HFFc6 (cell line): ENCODE measurements around the gene CAMSAP3. TPM values are rescaled to one million over a fixed set of nuclear protein-coding genes. Genes with fewer than 3 reads are reported as not detected.
"Not testable (repeated sequence)": the region's sequence is repeated elsewhere in the genome, so short reads cannot be mapped to it uniquely, and the experiment has no call there.

ENCODE experiments used
- DNase-seq: peaks from one replicate; pipeline ENCODE4 v3.0.0-alpha.2; 2018
- H3K27ac Mint-ChIP-seq: 2 replicates; pipeline ENCODE4 v1.8.0; 2020; ENCODE audit warnings: mild to moderate bottlenecking, mixed read lengths
- H3K27me3 Mint-ChIP-seq: 2 replicates; pipeline ENCODE4 v1.8.0; 2021; ENCODE audit warnings: mild to moderate bottlenecking, moderate library complexity, mixed read lengths; ENCODE audit not compliant: insufficient read depth
- H3K36me3 Mint-ChIP-seq: 2 replicates; pipeline ENCODE4 v1.8.0; 2021; ENCODE audit warnings: low read depth, mixed read lengths
- H3K4me1 Mint-ChIP-seq: 2 replicates; pipeline ENCODE4 v1.8.0; 2020; ENCODE audit warnings: low read depth, mixed read lengths
- H3K4me3 Mint-ChIP-seq: 2 replicates; pipeline ENCODE4 v1.8.0; 2020; ENCODE audit warnings: mild to moderate bottlenecking, moderate library complexity, mixed read lengths
- H3K9me3 Mint-ChIP-seq: 2 replicates; pipeline ENCODE4 v1.8.0; 2020; ENCODE audit warnings: mild to moderate bottlenecking, mixed read lengths
- total RNA-seq, 6 experiments: library from RNA; stranded (reverse); fragmentation: NEBNext Ultra II Directional; extraction: Animal tissue kit (Norgen Biotek cat#: 25700); gene quantifications; 2 replicates in 1 of 6; 3 replicates in 5 of 6; pipeline ENCODE4 v1.2.3, GENCODE V29; 2021
- TF ChIP-seq, protein P1 (sequence below): fragments of 200-600 bp; sonication (generic); IDR thresholded peaks from 2 replicates; pipeline ENCODE4 v1.5.0; 2021; ENCODE audit warnings: antibody characterized with exemption, mild to moderate bottlenecking

CAMSAP3 gene
- total RNA-seq, 6 experiments from 2014 or later: not detected

DNA sequence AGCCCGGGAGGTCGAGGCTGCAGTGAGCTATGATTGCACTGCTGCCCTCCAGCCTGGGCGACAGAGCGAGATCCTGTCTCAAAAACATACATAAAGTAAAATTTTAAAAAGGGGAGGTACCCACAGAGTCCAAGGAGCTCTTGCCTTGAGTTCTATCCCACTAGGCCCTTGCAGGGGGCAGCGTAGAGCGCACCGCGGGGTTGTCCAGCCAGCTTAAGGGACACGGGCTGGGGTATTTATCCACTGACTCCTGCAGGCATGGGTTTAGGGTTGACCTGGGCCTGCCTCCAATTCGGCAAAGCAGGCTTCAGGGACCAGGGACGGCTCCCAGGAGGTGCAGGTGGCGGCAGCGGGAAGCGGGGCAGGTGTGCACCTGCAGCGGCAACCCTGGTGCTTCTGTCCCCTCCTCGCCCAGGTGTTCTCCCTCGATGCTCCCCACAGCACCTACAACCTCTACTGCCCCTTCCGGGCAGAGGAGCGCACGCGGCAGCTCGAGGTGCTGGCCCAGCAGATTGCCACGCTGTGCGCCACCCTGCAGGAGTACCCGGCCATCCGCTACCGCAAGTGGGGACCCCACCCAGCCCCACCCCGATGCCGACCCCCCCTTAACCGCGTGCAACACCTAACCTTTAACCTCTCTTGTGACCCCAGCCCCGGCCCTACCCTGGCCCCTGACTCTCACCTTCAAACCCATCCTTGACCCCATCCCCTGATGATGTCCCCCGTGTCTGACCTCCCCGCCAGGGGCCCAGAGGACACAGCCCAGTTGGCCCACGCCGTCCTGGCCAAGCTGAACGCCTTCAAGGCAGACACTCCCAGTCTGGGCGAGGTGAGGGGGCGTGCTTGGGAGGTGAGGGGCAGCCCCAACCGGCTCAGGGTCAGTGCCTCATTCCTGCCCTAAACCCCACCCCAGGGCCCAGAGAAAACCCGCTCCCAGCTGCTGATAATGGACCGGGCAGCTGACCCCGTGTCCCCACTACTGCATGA is 45.9 kb downstream of the CAMSAP3 start:
- H3K4me1 Mint-ChIP-seq: no peaks in the 10 kb centered on the region
- peaks cover 4% of the 10 kb centered on the region; the same call in 1 of the 2 replicates for H3K9me3 Mint-ChIP-seq
- H3K4me3 Mint-ChIP-seq: no peak overlapping the region
- DNase-seq: no peak
- H3K27ac Mint-ChIP-seq: no peak overlapping the region
- TF ChIP-seq, protein P1, sequence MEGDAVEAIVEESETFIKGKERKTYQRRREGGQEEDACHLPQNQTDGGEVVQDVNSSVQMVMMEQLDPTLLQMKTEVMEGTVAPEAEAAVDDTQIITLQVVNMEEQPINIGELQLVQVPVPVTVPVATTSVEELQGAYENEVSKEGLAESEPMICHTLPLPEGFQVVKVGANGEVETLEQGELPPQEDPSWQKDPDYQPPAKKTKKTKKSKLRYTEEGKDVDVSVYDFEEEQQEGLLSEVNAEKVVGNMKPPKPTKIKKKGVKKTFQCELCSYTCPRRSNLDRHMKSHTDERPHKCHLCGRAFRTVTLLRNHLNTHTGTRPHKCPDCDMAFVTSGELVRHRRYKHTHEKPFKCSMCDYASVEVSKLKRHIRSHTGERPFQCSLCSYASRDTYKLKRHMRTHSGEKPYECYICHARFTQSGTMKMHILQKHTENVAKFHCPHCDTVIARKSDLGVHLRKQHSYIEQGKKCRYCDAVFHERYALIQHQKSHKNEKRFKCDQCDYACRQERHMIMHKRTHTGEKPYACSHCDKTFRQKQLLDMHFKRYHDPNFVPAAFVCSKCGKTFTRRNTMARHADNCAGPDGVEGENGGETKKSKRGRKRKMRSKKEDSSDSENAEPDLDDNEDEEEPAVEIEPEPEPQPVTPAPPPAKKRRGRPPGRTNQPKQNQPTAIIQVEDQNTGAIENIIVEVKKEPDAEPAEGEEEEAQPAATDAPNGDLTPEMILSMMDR: no peak
- H3K36me3 Mint-ChIP-seq: no peaks in the 10 kb centered on the region
- H3K27me3 Mint-ChIP-seq: peaks cover 11% of the 10 kb centered on the region

GRCh38 chr19:7642295-7643030 is 46.8 kb downstream of the CAMSAP3 start:
- no peak overlapping the region for H3K27ac Mint-ChIP-seq
- H3K4me1 Mint-ChIP-seq: no peaks in the 10 kb centered on the region
- no peak overlapping the region for H3K4me3 Mint-ChIP-seq
- H3K27me3 Mint-ChIP-seq: peaks cover 12% of the 10 kb centered on the region
- H3K9me3 Mint-ChIP-seq: peaks cover 4% of the 10 kb centered on the region; the same call in 1 of the 2 replicates
- no peak for DNase-seq
- TF ChIP-seq, protein P1: no peak
- H3K36me3 Mint-ChIP-seq: no peaks in the 10 kb centered on the region

DNA sequence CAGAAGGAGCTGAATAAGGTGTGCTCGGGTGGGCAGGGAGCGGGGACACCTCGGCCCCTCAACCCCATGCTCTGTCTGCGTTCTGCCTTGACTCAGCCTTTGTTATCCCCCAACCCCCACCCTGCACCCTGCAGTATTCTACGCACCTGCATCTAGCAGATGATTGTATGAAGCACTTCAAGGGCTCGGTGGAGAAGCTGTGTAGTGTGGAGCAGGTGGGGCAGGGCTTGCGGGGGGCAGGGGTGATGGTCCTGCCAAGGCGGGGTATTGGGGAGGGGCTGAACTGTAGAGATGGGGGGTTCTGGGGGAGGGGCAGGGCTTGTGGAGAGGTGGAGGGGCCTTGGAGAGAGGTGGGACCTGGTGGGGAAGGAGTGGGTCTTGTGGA is 47.4 kb downstream of the CAMSAP3 start:
- Mint-ChIP-seq H3K4me1 (no peaks in the 10 kb centered on the region), H3K4me3 (no peak overlapping the region)
- no peak for DNase-seq

DNA sequence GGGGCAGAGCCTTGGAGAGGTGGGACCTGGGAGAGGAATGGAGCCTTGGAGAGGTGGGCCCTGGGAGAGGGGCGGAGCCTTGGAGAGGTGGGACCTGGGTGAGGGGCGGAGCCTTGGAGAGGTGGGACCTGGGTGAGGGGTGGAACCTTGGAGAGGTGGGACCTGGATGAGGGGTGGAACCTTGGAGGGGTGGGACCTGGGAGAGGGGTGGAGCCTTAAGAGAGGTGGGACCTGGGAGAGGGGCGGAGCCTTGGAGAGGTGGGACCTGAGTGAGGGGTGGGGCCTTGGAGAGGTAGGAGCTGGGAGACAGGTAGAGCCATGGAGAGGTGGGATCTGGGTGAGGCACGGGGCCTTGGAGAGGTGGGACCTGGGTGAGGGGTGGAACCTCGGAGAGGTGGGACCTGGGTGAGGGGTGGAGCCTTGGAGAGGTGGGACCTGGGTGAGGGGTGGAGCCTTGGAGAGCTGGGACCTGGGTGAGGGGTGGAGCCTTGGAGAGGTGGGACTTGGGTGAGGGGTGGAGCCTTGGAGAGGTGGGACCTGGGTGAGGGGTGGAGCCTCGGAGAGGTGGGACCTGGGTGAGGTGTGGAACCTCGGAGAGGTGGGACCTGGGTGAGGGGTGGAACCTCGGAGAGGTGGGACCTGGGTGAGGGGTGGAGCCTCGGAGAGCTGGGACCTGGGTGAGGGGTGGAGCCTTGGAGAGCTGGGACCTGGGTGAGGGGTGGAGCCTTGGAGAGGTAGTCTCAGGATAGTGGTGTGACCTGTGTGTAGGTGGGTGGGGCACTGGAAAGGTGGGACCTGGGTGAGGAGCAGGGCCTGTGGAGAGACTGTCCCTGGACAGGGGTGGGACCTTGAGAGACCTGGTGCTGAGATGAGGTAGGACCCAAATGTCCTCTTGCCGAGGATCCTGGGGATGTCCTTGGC is 48.2 kb downstream of the CAMSAP3 start:
- H3K9me3 Mint-ChIP-seq, H3K4me3 Mint-ChIP-seq, H3K4me1 Mint-ChIP-seq, H3K27ac Mint-ChIP-seq, H3K36me3 Mint-ChIP-seq, DNase-seq, H3K27me3 Mint-ChIP-seq: not testable (repeated sequence)

More for the DNA sequence above, 47.4 kb downstream of the CAMSAP3 start:
- no peak overlapping the region for H3K27ac Mint-ChIP-seq
- H3K9me3 Mint-ChIP-seq: peaks cover 4% of the 10 kb centered on the region; the same call in 1 of the 2 replicates
- TF ChIP-seq, protein P1: no peak
- no peaks in the 10 kb centered on the region for H3K36me3 Mint-ChIP-seq
- peaks cover 11% of the 10 kb centered on the region for H3K27me3 Mint-ChIP-seq

DNA sequence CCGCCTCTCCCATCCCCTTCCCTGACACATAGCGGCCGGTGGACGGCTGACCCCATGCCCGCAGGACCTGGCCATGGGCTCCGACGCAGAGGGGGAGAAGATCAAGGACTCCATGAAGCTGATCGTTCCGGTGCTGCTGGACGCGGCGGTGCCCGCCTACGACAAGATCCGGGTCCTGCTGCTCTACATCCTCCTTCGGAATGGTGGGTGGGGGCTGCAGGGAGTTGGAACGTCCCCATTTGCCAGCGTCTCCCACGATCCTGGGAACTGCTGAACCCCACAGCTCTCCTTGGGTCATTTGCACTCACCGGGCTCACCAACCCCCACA is 48.9 kb downstream of the CAMSAP3 start:
- Mint-ChIP-seq H3K27ac (no peak overlapping the region), H3K36me3 (no peaks in the 10 kb centered on the region), H3K27me3 (peaks cover 10% of the 10 kb centered on the region), H3K4me1 (no peaks in the 10 kb centered on the region), H3K4me3 (no peak overlapping the region), H3K9me3 (peaks cover 4% of the 10 kb centered on the region; the same call in 1 of the 2 replicates)
- TF ChIP-seq, protein P1: no peak
- DNase-seq: no peak
